ENCODE data around the gene RANBP3.

GRCh38 chr19:5891572-5891937 is 86.4 kb downstream of the RANBP3 start:
- no peak for TF ChIP-seq CTCF (IDR thresholded peaks at IDR 0.05)
- no peak for TF ChIP-seq ZFX (IDR thresholded peaks at IDR 0.05; ENCODE audit: borderline replicate concordance)
